GM21825 (cell line): ENCODE data around the gene MMP28.

ENCODE experiments used
- ATAC-seq: cut with Tn5 transposase; IDR thresholded peaks from one replicate; pipeline ENCODE4 v1.9.1; 2021; ENCODE audit warnings: mild to moderate bottlenecking, moderate library complexity; ENCODE audit not compliant: unreplicated experiment

MMP28 gene

GRCh38 chr17:35728551-35728950, 66.9 kb downstream of the MMP28 start:
- no peak for ATAC-seq

DNA sequence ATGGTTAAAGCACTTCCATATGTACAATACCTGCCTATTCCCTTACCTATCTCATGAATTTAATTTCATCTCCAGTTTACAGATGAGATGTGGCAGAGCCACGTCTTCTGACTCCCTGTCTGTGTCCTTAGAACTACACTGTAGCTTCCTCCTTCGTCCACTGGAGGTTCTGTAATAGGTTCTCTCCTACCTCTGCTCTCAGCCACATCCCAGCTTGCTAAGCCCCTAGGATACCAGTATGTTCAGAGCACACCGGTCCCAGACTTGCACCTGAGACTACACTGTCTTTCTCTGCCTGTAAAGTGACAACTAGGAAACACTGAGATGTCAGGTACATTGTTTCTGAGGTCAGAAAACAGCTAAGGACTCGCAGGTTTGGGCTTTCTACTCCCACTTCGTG, 67.8 kb downstream of the MMP28 start:
- no peak for ATAC-seq

DNA sequence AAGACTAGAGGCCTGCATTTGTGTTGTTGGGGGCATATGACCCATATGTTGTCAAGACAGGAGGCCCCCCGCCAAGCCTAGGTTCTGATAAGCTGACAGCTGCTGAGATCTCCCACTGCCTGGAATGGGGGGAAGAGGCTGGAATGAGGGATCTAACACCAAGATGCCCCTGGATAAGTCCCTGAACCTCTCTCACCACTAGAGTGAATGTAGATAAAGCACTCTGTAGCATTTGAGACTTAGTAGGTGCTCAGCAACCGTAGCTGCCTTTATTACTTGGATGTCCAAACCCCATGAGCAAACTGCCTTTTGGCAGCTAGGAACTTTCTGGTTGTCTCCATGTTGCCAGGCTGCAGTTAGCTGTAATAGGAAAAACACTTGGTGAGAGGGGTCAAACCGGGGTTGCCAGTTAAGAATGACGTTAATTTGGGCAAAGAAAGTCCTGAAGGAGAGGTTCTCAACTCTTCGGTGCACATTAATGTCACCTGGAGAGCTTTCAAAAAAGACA, 68.4 kb downstream of the MMP28 start:
- no peak for ATAC-seq

DNA sequence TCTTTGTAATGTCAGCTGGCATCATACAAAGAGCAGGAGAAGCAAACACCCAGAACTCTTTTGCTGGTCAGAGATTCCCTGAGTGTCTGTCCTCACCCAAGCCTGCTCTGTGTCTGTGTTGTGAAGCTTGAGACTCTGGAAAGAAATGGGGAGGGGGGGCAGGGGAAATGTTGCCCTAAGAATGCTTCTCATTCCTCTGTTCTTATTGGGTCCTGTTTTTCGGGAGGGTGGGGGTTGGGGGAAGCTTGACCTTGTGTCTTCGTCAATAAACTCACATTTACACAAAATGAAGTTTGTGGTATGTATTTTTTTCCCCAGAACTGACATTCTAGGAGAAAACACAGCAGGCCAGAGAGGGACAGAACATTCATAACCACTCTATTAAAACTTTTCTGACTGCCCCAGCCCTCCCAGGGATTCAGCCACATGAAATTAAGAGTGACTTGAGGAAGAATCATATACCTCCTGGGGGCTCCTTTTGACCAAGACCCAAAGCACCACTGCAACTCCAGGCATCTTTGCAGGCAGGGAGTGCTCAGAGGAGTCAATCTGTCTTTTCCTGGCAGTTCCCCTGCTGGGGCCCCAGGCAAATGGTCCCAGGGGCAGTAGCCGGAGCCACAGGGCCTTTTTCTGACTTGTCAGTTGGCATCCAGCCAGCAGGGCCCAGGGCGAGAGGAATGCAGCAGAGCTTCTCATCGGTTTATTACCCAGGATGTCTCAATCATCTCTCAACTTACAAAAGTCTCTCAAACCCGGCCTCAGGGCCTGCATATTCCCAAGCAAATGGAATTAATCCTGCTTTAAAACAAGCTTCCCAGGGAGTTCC, 69.1 kb downstream of the MMP28 start:
- no peak for ATAC-seq

DNA sequence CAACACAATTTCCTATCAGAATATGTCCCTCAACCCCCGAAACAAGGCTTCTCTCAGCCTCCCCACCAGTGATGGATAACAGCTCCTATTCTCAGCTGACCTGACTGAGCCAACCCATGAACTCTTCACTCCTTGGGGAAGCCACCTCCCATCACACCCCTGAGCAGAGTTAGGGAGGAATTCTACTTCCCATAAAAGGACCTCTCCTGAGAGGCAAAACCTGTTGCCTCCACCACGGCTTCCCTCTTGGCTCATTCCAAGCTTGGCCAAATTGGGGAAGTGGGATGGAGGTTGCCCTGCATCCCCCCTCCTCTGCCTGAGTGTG, 69.7 kb downstream of the MMP28 start:
- no peak for ATAC-seq

DNA sequence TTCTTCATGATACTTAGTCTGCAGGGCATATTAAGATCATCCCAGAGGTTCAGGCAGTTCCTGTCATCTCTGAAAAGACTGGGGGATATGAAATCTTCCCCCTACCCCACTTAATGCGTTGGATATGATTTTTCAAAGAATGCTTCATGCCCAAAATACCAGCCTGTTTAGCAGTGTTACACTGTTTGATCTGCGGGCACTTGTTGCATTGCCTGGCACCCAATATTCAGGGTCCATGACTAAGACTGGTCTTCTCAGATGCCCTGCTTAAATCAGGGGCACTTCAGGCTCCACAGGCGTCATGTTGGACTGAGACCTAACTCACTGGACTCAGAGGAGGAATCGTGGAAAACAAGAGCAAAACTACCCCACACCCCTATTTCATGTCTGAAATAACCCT, 70.4 kb downstream of the MMP28 start:
- no peak for ATAC-seq

DNA sequence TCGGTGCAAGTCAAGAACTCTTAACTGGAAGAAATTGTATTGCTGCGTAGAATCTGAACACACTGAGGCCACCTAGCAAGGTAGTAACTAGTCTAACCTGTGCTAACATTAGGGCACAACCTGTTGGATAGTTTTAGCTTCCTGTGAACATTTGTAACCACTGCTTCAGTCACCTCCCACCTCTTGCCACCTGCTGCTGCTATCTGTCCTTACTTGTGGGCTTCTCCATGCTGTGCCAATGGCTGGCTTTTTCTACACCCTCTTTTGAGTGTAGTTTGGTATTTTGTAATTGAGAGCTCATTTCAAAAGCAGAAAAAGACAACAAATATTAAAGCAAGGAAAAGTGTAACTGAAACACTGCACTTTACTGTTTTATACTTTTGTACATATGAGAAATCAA, 71.7 kb downstream of the MMP28 start:
- ATAC-seq = no peak

DNA sequence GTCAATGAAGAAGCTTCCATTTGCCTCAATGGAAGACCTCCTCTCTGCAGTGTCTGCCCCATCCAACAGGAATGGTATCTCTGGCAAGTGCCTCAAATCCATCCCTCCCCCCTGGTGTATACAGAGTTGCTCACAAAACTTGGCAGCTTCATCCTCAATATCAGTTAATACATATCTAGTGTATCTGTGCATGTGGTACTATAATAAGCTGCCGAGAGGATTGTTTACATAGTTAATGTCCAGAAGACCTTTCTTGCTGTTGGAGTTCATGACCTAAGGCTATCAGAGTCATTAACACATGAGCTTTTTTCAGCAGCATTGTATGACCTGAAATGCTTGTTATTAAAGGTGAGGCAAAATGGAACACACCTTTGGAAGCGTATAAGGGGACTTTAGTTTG, 78.0 kb downstream of the MMP28 start:
- ATAC-seq = no peak

GRCh38 chr17:35716897-35717465, 78.5 kb downstream of the MMP28 start:
- no peak for ATAC-seq

- ATAC-seq = no peak
These were observed 79.3 kb downstream of the MMP28 start for GRCh38 chr17:35716173-35716572.
